ENCODE data around the gene CAPRIN1. TPM values are rescaled to one million over a fixed set of nuclear protein-coding genes. Genes with fewer than 3 reads are reported as not detected.
"Not testable (repeated sequence)": the region's sequence is repeated elsewhere in the genome, so short reads cannot be mapped to it uniquely, and the experiment has no call there.

The CAPRIN1 gene
- total and polyA plus RNA-seq, 10 donors: 44.9 to 188 (median 155) TPM

DNA sequence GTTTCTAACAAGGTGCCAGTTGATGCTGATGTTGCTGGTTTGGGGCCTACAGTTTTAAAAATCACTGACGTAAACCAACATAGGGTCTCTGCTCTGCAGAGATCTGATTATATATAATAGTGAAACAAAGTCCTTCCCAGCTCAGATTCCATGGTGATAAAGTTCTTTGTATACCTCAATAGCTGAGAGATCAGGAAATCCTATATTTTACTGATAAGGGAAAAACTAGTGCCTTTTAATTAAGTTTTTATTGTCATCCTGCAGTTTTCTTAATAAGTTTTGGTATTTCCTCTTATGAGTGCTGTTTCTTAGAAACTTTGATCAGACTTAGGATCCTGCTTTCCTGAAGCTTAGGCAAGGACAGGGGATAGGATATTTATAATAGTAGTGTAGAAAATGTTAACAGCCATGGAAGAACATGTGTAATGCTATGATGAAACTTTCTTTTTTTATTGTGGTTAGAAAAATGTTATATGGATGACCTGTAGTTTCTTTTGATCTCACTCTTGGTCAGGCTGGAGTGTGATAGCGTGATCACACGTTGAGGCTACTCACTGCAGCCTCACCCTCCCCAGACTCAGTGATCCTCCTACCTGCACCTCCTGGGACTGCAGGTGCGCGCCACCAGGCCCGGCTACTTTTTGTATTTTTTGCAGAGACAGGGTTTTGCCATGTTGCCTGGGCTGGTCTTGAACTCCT, 14.1 kb downstream of the CAPRIN1 start:
- H3K36me3 ChIP-seq: peaks cover 0 to 54% (median 11%) of the 10 kb centered on the region in 6 donors
- peak overlapping the region in 2 of 8 donors; percentile 30 to 54 for H3K27ac ChIP-seq
- no peaks in the 10 kb centered on the region for H3K9me3 ChIP-seq
- peaks cover 27 to 99% (median 82%) of the 10 kb centered on the region in 6 donors for H3K4me1 ChIP-seq
- intact Hi-C loops (cut with DNase I; ENCODE audit: low total_unique reads): no loop called here
- no peak for DNase-seq
- WGBS, 5 donors: 79 to 87% (median 82%) methylated on average over 6 of the region's 6 CpGs
- no peak overlapping the region for H3K4me3 ChIP-seq
- H3K27me3 ChIP-seq (replicated peaks in 1 of 7): no peaks in the 10 kb centered on the region
- no peak for TF ChIP-seq POLR2AphosphoS5 (IDR thresholded peaks at IDR 0.05)
- TF ChIP-seq POLR2A (IDR thresholded peaks at IDR 0.05): no peak

- H3K9me3 ChIP-seq; H3K27me3 ChIP-seq (replicated peaks in 1 of 7); H3K4me3 ChIP-seq; intact Hi-C loops (cut with DNase I; ENCODE audit: low total_unique reads); DNase-seq: not testable (repeated sequence)
- peaks cover 22 to 99% (median 78%) of the 10 kb centered on the region in 6 donors for H3K4me1 ChIP-seq
- 80 to 92% (median 84%) methylated on average over 8 of the region's 8 CpGs for WGBS, 5 donors
- peak overlapping the region in 5 of 8 donors; percentile 23 to 76 (median 54) for H3K27ac ChIP-seq
- peaks cover 0 to 57% (median 7%) of the 10 kb centered on the region in 6 donors for H3K36me3 ChIP-seq
Observed at GRCh38 chr11:34066766-34067165, 15.2 kb downstream of the CAPRIN1 start.

DNA sequence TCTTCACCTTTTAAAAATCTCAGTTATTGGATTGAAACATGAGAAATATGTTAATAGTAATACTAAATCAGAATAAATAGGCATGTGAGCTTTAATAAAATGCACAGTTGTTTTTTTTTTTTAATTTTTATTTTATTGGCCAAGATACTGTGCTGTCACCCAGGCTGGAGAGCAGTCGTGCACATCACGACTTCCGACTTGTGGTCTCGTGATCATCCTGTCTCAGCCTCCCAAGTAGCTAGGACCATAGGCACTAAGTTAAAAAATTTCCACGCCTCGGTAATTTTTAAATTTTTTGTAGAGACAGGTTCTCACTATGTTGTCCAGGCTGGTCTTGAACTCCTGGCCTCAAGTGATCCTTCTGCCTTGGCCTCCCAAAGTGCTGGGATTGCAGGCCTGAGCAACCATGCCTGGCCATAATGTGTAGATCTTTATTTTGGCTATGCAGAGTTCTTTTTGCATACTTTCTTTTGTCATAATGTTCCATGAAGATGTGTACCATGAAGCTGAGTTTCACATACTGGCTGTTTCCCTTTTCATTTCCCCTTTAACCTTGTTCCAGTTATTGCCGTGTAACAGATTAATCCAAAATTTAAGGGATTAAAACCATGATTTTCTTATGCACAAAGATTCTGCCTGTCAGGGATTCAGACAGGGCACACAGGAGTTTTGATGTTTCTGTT, 16.0 kb downstream of the CAPRIN1 start:
- intact Hi-C loops (cut with DNase I; ENCODE audit: low total_unique reads): no loop called here

DNA sequence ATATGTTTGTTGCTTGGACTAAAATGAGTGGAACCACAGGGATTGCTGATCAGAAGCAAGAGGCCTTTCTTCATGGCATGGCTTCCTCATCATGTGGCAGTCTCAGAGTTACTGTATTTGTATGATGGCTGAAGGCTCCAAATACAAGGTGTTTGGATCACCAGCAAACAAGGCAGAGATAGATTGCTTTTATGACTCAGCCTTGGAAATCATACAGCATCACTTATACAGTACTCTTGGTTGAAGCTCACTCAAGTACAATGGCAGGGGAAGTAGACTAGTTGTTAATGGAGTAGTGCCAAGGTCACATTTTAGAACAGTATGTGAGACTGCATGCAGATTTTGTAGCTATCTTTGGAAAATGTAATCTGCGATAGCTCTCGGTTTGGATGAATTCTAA, 16.6 kb downstream of the CAPRIN1 start:
- peaks cover 22 to 99% (median 76%) of the 10 kb centered on the region in 6 donors for H3K4me1 ChIP-seq
- TF ChIP-seq POLR2AphosphoS5 (IDR thresholded peaks at IDR 0.05) (no peak), POLR2A (IDR thresholded peaks at IDR 0.05) (no peak)
- TF ChIP-seq, protein P1, sequence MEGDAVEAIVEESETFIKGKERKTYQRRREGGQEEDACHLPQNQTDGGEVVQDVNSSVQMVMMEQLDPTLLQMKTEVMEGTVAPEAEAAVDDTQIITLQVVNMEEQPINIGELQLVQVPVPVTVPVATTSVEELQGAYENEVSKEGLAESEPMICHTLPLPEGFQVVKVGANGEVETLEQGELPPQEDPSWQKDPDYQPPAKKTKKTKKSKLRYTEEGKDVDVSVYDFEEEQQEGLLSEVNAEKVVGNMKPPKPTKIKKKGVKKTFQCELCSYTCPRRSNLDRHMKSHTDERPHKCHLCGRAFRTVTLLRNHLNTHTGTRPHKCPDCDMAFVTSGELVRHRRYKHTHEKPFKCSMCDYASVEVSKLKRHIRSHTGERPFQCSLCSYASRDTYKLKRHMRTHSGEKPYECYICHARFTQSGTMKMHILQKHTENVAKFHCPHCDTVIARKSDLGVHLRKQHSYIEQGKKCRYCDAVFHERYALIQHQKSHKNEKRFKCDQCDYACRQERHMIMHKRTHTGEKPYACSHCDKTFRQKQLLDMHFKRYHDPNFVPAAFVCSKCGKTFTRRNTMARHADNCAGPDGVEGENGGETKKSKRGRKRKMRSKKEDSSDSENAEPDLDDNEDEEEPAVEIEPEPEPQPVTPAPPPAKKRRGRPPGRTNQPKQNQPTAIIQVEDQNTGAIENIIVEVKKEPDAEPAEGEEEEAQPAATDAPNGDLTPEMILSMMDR (IDR thresholded peaks at IDR 0.05 in 8 of 11, conservative IDR thresholded peaks at IDR 0.05 in 3 of 11): no peak
- H3K27ac ChIP-seq: peak overlapping the region in 7 of 8 donors; percentile 10 to 76 (median 40)

More for the DNA sequence above, 16.0 kb downstream of the CAPRIN1 start:
- H3K9me3 ChIP-seq: no peaks in the 10 kb centered on the region
- no peaks in the 10 kb centered on the region for H3K27me3 ChIP-seq (replicated peaks in 1 of 7)
- peak overlapping the region in 7 of 8 donors; percentile 10 to 76 (median 40) for H3K27ac ChIP-seq
- H3K4me1 ChIP-seq: peaks cover 22 to 100% (median 80%) of the 10 kb centered on the region in 6 donors
- H3K4me3 ChIP-seq: peak overlapping the region in 1 of 8 donors; percentile 8
- DNase-seq: no peak
- WGBS, 5 donors: 72 to 79% (median 74%) methylated on average over 7 of the region's 7 CpGs
- peaks cover 3 to 57% (median 13%) of the 10 kb centered on the region in 6 donors for H3K36me3 ChIP-seq
- TF ChIP-seq, protein P1 (IDR thresholded peaks at IDR 0.05 in 8 of 11, conservative IDR thresholded peaks at IDR 0.05 in 3 of 11): no peak
- TF ChIP-seq POLR2AphosphoS5 (IDR thresholded peaks at IDR 0.05) (no peak), POLR2A (IDR thresholded peaks at IDR 0.05) (no peak)

DNA sequence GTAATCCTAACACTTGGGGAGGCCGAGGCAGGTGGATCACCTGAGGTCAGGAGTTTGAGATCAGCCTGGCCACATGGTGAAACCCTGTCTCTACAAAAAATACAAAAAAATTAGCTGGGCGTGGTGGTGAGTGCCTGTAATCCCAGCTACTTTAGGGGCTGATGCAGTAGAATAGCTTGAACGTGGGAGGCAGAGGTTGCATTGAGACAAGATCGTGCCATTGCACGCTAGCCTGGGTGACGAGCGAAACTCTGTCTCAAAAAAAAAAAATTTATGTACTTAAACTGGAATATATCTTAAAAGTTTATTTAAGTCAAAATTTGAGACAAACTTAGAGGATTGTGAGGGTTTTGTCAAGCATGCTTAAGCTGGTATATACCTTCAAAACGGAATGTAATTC, 19.8 kb downstream of the CAPRIN1 start:
- 87 to 90% (median 89%) methylated on average over 8 of the region's 8 CpGs for WGBS, 5 donors
- H3K36me3 ChIP-seq: peaks cover 4 to 64% (median 40%) of the 10 kb centered on the region in 6 donors

More for the DNA sequence above, 16.6 kb downstream of the CAPRIN1 start:
- Histone ChIP-seq H3K4me3 (peak overlapping the region in 1 of 8 donors; percentile 8), H3K27me3 (replicated peaks in 1 of 7) (no peaks in the 10 kb centered on the region), H3K36me3 (peaks cover 4 to 59% (median 17%) of the 10 kb centered on the region in 6 donors), H3K9me3 (no peaks in the 10 kb centered on the region)
- DNase-seq: no peak
- intact Hi-C loops (cut with DNase I; ENCODE audit: low total_unique reads): no loop called here
- 54 to 71% (median 60%) methylated on average over 2 of the region's 2 CpGs for WGBS, 5 donors

More for the DNA sequence above, 19.8 kb downstream of the CAPRIN1 start:
- H3K27me3 ChIP-seq (replicated peaks in 1 of 7); intact Hi-C loops (cut with DNase I; ENCODE audit: low total_unique reads); H3K4me3 ChIP-seq; DNase-seq; H3K9me3 ChIP-seq; H3K27ac ChIP-seq: not testable (repeated sequence)
- peaks cover 14 to 92% (median 62%) of the 10 kb centered on the region in 6 donors for H3K4me1 ChIP-seq
